NCI-H2196 (cell line): Measurements from ENCODE around the gene RNF8.
A peak's percentile ranks its signal among the peaks of the same experiment; 100 is the strongest.
"Not testable (repeated sequence)": the region's sequence is repeated elsewhere in the genome, so short reads cannot be mapped to it uniquely, and the experiment has no call there.

ENCODE experiments used
- DNase-seq: peaks from one replicate; lab custom pipeline; 2025; ENCODE audit not compliant: unreplicated experiment; lab: John Stamatoyannopoulos, UW

The RNF8 gene

GRCh38 chr6:37353761-37354525 is at the start of gene RNF8:
Gene RNF8 (plus strand): TSS chr6:37353983. CDS start chr6:37354165, 182 bp downstream.
- DNase-seq = peak; percentile 85

DNA sequence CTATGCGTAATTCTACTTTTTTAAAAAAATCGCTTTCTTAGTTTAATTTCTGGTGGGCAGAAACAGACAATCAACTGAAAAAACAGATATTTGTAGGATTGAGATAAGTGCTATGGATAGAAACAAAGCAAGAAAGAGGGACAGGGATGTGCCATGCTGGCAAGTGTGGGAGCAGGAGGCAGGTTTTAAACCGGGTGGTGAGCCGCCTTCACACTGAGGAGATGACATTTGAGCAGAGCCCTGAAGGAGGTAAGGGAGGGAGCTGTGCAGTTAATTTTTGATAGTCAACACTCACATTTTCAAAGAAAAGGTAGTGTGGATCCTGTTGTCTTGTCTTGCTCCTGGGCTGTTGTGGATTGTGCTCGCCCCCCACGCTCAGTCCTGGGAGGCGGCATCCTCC is 49.0 kb upstream of the RNF8 start:
- no peak for DNase-seq

DNA sequence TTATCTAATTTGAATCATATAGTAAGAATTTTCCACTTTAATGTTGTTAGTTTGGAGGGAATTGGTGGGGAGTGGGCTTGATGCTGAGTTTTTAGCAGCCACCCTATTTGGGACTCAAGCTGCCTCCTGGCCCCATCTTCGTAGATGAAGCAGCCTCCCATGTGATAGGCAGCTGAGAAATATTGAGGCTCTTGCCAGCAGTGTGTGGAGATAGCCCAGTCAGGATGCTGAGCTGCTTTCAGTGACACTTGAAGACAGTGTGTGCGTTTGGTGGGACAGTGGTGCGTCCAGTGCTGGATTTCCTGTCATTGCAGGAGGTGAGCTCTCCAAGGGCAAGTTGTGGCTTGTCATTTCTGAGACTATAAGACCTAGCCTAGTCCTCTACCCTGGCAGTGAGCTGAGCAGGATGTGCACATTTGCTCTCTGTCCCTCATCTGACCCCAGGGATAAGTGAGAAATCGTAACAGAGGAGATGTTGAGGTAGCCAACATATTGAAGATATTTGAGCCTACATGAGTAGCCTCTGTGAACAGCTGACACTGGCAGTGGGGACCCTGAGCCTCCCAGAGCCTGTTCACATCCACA is 47.9 kb upstream of the RNF8 start:
- no peak for DNase-seq

DNA sequence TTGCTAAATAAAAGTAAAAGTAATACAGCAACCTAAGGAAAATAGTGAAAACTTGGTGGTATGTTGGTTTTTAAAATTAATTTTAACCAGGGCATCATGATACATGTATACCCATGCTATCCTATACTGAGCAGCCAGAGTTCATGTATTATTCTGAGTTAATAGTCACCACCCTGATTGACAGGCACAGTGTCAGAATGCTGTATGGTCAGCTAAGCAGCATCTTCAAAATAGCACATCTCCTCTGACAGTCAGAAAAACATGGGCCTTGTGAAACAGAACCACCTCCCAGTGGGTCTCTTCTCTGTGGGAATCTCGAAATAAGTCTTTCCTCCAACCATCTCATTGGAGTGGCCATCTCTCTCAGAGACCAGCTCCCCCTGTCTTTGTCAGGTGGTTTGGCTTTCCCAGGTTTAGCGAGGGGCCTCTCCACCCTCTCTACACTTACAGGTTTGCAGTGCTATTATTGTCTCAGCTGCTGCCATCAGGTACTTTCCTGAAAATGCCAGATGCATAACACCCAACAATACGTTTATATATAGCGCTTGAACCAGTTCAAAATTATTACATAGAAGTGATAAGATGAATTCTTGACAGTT is 47.1 kb upstream of the RNF8 start:
- DNase-seq = no peak

GRCh38 chr6:37307484-37307883 is 46.3 kb upstream of the RNF8 start:
- not testable (repeated sequence) for DNase-seq

- peak; percentile 88 for DNase-seq
These were observed 45.5 kb upstream of the RNF8 start for GRCh38 chr6:37308069-37308815.

GRCh38 chr6:37309046-37309445 is 44.7 kb upstream of the RNF8 start:
- DNase-seq = no peak

- DNase-seq = no peak
These were observed 44.1 kb upstream of the RNF8 start for GRCh38 chr6:37309692-37310091.

- DNase-seq = no peak
These were observed 42.8 kb upstream of the RNF8 start for GRCh38 chr6:37310966-37311365.

- DNase-seq = no peak
These were observed 41.9 kb upstream of the RNF8 start for GRCh38 chr6:37311741-37312473.

- DNase-seq = no peak
These were observed 39.9 kb upstream of the RNF8 start for GRCh38 chr6:37313723-37314486.

DNA sequence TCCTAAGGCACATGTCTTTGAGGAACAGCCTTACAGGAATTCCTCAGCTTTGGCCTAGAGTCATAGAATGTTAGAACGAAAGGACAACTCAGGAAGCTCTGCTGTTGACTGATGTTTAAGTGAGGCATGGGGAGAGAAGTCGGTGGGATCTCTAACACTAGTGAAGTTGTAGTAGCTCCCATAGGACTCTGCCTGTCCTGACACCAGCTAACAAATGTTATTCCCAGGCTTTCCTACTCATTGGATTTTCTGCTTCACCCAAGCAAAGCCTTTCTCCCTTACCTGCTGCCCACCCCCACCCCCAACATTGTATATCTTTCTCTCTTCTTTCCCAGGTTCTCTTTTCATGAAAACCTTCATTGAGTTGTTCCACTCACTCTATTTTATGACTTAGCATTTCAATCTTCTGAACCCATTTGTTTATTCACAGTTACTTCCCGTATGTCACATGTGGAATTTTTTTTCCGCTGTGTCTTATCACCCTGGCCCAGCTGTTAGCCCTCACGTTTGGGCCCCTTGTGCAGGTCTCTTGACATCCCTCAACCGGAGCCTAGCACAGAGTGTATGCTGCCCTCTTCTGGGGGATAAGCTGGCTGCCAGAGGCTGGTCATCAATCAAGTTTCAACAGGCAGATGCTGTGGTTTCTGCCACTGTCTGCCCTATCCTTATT is 39.2 kb upstream of the RNF8 start:
- DNase-seq = peak; percentile 45

- no peak for DNase-seq
These were observed 38.6 kb upstream of the RNF8 start for GRCh38 chr6:37315157-37315515.

- no peak for DNase-seq
These were observed 37.7 kb upstream of the RNF8 start for GRCh38 chr6:37316071-37316470.

GRCh38 chr6:37317312-37318038 is 36.3 kb upstream of the RNF8 start:
- no peak for DNase-seq

GRCh38 chr6:37319156-37319555 is 34.6 kb upstream of the RNF8 start:
- DNase-seq = no peak

DNA sequence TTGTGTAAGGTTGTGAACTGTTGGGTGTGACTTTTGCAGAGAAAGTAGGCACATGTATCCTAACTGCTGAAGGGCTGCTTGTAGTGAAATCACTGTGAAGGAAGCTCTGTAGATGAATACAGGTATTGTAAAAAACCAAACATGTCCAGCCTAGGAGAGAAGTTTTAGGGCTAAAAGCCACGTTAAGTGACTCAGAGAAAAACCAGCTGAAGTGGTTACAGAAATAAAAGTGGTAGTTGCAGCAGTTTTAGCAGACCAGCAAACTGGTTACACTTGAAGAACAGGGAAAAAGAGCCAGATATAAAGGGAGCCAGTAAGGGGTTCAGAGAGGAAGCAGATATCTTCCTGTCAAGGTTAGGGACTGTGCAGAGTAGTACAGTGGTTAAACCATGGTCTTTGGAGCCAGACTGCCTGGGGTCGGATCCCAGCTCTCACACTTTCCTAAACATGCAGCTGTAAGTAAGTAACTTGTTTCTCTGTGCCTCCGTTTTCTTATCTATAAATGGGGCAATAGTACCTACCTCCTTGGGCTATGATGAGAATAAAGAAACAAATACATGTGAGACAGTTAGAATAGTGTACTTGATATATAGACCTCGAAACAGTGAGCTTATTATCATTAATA is 33.8 kb upstream of the RNF8 start:
- DNase-seq = no peak

- peak; percentile 49 for DNase-seq
These were observed 33.1 kb upstream of the RNF8 start for GRCh38 chr6:37320646-37321045.

DNA sequence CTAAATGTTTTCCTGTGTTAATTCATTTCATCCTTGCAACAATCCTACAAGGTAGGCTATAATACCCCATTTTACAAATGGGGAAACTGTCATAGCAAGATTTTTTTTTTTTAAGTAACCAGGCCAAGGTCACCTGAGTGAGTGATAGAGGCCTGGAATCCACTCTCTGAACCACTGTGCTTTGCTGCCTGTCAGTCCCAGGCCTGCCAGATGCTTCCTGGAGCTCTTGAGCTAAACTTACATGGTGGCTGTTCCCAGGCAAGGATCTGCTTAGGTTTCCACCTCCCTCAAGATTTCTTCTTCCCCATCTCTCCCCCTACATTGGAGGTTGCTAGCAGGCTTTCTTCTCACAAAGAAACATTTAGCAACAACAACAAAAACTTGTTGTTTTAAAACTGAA is 32.7 kb upstream of the RNF8 start:
- no peak for DNase-seq
